ENCODE data around the gene DNER.

Gene DNER

DNA sequence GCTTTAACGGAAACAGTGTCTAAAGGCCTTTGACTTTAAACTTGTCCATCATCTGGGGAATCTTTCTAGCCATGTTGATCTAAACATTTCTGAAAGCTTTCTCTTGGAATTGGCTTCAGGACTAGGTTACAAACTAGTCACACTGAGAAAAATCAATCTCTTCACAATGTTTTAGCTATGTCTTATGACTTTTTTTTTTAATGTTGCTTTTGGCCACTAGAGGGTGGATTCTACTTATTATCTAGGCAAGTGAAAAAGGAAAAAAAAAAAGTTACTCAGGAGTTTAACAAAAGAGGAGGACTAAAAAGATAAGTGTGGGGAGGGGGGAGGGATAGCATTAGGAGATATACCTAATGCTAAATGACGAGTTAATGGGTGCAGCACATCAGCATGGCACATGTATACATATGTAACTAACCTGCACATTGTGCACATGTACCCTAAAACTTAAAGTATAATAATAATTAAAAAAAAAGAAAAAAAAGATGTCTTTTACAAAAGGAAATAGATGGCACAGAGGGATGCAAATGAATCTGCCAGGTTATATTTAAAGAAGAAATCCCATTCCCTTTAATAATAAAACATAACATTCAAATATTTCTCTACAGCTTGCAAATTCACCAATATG, 282.9 kb downstream of the DNER start:
- DNase-seq: peak; percentile 61

DNA sequence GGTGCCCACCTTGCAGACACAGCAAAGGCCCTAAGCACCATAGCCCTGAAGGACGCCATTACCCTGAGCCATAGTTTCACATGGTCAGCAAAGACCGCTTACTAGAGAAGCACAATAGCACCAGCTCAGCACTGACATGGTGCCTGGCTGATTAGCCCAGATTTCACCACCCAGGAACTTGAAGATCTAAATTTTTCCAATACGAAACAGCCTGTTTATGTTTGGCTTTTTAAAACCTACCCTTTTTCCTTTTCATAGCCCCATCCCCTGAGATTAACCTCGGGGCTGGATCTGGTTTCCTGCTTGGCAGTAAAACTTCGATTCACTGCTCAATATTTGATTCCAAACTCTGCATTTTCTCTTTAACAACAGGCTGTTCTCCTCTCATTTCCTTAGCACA, 284.8 kb downstream of the DNER start:
- no peak for DNase-seq

DNA sequence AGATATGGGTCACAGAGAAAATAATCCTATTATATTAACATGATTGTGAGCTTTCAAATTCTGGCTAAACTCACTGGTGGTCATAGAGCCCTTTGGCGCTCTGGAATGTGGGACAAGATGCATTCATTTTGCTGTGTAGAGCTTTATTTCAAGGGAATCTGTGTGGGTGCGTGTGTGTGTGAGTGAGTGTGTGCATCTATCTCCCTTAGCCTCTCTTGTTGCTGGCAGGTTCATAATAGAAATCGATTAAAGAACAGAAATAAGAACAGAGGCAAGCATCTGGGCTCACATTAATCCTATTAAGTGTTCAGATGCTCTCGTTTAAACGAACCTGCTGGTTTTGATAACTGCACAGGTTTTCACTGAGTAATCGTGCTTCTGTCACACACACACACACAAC, 287.9 kb downstream of the DNER start:
- DNase-seq: no peak

DNA sequence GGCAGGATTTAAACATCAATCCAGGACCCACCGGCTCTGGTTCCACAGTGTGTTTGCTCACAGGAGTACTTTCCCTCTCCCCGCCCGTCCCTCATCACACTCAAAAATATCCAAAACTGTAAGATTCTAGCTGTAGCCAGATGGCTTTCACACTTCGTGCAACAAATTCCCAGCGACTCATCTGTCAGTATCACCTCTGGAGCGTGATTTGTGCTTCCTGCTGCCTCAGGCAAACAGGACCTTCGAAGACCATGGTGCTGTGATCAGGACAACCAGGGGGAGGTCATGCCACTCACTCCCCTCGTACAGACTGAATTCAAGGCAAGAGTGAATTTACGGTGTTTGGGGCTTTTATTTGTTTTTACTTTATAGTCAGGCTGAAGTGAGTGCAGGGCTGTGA, 288.8 kb downstream of the DNER start:
- no peak for DNase-seq

DNA sequence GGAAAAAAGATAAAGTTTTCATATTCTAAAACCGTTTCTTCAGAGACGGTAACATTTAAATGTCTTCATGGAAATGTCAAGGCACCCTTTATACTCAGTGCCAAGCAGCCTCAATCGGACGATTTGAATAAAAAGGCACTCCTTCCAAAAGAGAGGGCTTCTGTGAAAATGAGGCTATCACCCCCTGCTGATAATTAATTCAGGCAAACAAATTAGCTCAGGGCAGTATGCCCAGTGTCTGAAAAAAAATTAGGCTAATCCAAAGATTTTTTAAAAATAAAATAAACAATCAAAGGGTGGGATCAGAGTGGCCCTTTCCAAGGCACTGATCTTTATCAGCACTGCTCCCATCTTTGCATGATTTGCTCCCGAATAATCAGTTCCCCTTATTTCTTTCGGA, 292.3 kb downstream of the DNER start:
- DNase-seq: no peak

DNA sequence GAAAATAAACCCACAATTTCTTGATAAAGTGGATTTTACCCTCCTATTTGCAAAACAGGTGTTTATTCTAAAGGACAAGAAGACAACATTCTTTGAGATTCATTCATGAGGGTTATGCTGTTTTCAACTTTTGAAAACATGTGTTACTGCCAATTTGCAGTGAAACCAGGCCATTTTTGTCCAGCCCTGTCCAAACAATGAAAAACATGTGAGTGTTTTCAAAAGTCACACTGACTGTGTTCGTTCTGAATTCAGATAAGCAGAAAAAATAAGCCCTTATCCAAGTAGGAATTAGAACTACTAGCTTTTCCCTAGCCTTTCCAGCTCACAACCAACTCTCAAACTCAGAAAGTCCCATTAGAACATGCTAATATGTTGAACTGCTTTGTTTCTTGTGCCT, 295.2 kb downstream of the DNER start:
- DNase-seq: no peak

DNA sequence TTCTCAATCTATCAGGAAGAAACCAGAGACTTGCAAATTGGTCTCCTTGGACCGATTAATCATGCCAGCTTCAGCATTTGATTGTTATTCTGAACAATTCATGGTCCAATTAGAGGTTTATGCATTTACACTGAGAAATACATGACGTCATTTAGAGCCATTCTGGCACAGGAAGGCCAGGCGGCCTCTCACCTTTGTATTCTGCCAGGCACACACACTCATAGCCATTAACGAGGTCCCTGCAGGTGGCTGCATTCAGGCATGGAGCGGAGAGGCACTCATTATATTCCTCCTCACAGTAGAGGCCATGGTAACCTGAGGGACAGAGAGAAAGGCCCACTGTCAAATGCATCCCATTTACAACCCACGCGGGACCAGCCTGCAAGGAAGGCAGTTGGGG, 296.4 kb downstream of the DNER start:
- no peak for DNase-seq

DNA sequence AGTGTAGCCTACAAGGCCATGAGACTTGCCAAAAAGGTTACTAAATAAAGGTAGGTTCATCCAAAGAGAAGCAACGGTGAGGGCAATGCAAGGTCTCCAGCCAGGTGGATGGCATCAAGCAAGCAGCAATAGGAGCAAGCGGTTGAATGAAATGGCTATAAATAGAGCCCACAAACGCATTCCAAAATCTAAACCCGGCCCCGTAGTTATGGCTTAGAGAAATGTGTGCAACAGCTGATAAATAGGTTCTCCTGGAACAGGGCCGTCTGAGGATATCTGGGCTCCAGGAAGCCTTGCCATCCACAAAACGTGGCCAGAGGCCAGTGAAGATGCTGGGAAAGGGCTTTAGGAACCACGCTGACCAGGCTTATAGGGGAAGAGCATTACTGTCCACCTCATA, 297.2 kb downstream of the DNER start:
- no peak for DNase-seq

DNA sequence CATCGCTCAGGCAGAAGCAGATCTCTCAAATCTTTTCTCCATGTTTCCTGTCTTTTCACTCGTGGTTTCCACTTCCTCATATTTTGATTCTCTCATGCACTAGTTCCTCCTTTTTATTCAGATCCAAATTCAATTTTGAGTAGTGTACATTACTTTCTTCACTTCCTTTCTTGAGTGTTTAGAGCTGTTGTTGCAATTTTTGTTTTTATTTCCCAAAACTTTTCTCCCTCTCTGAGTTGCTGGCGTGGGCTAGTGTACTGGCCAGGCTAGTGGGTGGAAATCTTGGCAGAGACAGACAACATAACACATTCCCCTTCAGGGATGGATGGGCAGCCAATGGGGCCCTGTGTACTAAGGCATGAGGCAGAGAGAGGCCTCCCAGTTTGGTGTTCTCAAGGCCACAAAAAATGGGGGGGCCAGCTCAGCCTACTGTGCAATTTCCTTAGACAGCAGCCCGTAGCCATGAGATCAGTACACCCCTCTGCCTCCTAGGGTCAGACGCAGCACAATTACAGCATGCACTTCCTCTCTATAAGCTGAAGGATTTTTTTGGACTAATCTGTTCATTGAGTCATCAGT, 298.1 kb downstream of the DNER start:
- no peak for DNase-seq

DNA sequence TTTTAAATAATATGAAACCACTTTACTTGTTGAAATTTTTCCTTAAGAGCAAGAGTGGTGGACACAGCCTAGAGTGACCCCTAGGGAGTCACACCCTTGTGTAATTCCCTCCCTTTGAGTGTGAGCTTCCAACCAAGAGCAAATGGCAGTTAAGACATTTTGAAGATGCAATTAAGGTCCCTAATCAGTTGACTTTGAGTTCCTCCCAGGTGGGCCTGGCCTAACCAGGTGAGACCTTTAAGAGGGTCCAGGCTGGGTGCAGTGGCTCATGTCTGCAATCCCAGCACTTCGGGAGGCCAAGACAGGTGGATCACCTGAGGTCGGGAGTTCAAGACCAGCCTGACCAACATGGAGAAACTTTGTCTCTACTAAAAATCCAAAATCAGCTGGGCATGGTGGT, 299.7 kb downstream of the DNER start:
- no peak for DNase-seq

DNA sequence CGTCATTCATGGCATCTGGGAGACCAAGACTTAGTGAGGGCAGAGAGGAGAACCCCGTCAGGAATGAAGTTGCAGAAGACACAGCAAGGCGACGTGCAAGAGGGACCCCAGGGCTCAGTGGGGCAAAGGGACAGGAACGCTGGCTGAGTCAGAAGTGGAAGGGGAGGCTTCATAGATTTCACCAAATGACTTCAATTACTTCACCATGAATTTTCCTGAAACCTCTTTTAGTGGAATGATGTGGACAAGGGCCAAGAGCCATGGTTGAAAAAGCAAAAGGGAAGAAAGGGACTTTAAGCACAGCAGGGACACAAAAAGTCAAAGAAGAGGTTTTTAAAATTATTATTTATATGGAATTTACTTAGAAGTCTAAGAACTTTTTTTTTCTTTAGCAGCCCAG, 301.7 kb downstream of the DNER start:
- no peak for DNase-seq

DNA sequence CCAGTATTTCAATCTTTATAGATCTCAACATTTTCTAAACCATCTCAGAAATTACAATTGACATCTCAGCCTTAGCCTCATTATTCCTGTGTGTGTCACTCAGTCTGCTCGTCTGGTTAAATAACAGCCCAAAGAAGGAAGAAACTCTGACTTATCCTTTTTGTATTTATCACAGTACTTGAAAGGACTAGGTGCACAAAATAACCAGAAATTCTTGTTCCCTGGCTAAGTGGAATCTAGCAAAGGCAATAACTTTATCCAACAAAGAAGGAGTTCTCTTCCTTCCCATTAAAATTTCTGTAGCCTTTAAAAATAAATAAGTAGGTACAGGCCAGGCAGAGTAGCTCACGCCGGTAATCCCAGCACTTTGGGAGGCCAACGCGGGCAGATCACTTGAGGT, 303.4 kb downstream of the DNER start:
- DNase-seq: no peak

DNA sequence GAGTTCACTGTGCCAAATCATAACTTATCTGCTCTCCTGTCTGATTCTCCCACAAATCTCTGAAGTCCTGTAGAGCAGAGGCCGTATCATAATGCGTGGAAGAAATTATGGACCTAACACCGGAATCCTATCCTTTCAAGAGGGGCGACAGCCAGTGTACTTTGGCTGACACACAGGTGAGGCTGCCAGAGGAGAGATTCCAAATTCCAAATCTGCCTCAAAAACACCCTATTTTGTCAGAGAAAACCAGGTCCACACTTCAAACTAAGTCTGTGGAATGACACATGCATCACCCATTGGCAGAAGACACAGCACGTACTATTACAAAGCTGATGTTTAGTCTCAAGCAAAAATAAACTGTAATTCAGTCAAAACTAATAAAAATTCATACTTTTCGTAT, 304.1 kb downstream of the DNER start:
- DNase-seq: no peak

DNA sequence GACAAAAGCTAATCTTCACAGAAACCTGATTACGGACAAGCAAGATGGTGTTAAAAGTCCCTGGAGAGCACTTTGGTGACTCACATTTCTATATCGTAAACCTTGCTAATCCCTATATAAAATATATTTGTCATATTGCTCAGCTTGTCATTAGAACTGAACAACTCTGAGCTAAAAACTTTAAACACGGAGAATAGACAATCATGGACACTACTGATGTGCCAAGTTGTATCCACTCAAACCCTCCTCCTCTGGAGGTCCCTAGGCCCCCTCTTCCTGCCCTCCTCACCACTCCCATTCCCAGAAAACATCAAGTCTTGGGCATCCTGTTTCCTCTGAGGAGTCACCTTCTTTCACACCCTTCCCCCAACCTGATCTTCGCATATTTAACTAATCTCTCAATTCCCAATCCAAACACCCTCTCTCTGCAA, 304.6 kb downstream of the DNER start:
- DNase-seq: no peak

DNA sequence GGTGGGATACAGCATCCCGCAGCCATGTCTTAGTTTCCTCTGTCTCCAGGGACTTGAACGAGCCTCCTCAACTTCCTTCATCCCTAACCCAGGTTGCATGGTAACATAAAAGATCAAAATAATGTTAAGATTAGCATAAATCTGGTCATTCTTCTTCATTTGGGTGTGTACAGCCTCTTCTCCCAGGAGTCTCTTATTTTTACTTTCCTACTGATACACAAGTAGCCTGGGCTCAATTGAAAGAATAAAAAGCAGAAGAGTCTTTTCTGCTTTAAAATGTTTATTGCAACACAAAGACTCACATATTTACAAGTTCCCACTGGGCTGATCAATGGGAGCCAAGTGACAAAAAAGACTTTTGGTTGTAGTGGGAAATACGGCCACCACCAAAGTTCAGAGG, 305.4 kb downstream of the DNER start:
- DNase-seq: no peak

DNA sequence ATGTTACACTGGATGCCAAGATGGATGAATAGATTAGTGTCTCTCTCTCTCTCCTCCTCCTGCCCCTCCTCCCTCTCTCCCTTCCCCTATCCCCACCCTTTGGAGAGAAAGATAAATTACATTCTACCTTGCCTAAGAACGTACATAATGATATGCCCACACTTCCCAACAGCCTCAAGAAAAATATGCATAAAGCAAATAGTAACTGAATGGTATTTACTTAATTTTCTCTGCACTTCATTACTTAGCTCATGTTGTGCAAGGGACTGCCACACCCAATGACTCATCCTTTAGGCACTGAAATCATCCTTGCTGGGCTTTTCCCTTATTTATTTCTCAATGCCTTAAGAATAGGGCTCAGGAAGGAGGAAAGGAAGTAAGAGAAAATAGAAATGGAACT, 306.0 kb downstream of the DNER start:
- DNase-seq: peak; percentile 76

DNA sequence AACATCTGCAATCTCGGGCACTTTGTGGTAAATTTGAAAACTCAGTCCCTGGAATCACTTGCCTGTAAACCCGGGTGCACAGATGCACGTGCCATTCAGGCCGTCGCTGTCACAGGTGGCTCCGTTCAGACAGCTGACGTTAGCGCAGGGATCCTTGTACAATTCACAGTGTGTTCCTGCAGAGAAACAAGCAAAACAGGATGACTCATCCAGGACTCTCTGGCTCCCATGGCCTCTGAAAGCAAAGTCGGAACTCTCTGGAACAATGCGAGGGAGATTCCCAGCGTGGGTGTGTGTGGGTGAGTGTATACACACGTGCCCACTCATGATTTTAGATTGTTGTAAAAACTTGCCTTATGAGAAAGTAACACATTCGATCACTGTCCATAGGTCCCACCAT, 307.2 kb downstream of the DNER start:
- peak; percentile 63 for DNase-seq

DNA sequence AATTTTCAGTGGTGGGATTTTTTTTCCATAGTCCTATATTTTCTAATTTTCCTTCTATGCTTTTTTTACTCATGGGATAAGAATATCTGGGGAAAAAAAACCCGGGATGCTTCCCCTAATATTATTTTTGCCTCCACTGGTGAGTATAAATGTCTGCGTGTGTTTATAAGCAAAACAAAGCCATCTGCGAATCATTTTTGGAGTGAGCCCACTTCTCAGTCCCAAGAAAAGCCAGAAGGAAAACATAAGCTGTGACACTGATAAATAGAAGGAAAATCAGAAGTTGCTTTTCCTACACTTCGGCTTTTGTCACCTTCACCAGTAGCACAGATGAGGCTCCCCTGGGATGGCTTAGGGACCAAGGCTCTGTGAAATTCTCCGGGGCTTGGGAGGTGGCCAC, 308.6 kb downstream of the DNER start:
- DNase-seq: no peak

DNA sequence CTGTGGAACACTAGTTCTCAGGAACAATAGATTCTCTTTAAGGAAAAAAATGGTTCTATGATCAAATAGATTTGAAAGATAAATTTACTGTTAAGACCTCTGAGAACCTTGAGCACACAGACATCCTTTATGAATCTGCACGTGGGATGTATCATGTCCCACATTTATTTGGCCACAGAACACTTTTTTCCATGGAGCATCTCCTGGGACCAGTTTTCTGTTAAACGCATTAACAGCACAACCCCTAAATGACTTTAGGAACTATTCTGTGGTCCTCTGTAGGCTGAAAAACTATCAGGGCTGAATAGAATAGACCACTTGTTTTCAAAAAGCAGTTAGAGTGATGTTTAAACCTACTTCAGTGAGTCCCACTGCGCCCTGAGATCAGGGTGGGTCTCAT, 311.1 kb downstream of the DNER start:
- DNase-seq: no peak

DNA sequence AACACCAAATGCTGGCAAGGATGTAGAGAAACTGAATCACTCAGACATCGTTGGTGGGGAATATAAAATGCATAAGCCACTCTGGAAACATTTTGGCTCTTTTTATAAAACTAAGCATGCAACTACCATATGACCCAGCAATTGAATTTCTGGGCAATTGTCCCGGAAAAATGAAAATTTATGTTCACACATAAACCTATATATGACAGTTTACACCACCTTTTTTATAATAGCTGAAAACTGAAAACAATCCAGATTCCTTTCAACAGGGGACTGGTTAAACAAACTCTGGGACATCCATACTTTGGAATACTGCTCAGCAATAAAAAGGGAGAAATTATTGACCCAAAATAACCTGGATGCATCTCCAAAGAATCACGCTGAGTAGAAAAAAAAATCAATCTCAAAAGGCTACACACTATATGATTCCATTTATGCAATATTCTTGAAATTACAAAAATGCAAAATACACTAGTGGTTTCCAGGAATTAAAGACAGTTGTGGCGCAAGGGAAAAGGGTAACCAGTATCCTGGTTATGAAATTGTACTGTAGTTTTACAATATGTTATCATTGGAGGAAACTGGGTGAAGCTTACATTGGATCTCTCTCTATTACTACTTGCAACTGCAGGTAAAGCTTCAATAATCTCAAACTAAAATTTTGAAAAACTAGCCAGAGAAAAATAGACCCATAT, 313.0 kb downstream of the DNER start:
- no peak for DNase-seq

DNA sequence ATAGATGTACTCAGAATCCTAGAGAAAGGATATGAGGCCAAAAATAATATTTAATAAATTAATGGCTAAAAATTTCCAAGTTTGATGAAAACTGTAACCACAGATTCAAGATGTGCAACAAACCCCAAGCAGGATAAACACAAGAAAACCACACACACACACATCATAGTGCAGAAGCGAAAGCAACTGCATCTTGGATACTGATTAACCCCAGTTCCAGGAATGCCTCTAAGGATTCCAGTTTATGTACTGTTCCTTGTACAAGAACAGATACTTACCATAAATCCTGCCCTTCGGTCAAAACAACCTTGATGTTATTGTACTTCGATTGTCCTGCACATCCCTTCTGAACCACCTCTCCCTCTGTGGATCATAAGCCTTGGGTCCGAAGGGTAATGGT, 320.4 kb downstream of the DNER start:
- no peak for DNase-seq

DNA sequence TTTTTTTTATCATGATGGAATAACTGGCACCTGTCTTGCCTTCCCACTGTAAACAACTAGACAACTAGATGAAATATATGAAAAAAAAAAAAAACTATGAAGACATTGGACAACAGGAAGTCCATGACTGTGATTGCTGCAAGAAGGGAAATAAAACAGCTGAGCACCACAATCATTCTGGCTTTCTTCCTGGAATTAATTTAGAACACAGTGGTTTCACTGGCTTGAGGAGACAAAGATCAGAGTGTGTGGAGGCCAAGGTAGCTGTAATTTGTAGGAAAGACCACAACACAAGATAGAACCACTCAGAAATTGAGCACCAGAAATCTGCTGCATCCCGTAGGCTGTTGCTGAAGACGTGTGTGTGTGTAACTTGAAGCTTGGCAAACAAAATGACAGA, 322.2 kb downstream of the DNER start:
- no peak for DNase-seq

DNA sequence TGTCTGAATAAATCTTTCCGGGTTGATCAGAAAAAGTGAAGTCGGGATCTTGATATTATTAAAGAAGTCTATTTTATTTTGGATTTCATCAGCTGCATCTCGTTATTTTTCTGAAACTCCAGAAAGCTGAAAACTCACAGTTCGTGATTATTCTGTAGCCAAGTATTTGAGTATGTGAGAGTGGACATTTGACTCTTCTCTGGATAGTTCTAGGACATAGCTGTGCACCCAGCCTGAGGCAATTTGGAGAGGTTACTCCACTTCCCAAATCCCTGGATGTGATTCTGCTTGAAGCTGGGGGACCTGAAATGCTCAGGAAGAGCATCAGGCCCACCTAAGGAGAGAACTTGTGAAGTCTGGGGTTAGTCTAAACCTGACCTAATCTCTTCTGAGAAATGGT, 325.6 kb downstream of the DNER start:
- no peak for DNase-seq

DNA sequence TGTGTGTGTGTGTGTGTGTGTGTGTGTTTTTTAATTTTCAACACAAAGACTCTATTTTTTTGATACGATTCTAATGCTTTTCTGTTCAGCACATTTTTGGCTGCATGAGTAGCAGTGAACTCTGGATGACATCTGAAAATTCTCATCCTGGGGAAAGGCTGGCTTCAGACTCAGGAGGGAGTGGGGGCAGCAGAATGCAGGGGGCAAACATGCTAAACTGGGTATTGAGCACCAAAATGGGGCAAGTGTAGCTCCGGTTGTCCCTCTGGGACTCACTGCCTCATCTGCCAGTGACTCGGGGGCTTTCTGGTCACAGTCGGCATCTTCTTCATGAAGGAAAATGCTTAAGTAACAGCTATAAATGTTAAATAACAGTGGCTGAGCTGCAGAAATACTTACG, 326.5 kb downstream of the DNER start:
- DNase-seq: no peak

DNA sequence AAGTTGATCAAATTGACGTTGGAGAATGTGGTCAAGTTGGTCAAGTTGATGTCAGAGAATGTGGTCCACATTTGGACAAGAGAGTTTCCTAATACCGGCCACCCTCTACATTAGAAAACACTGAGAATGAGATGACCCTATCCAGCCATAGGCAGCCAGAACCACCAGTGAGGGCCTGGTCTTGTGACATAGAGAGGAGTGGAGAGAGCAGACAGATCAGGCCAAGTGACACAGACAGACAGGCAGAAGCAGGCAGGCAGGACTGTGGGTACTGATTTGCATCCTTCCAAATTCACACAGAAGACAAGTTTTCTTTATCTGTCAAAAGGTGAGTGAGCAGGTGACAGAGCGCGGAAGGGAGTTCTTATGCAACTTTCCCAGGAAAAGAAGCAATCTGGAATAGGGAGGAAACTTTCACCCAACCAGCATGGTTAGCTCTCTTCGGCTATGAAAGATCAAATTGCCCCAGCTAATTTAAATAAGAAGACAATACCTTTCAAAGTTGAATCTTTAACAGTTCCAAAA, 334.2 kb downstream of the DNER start:
- no peak for DNase-seq

All from kidney glomerular epithelial cell (primary cell).